IMR-90 (cell line): Measurements from ENCODE around the gene ANK2. TPM values are rescaled to one million over a fixed set of nuclear protein-coding genes. Genes with fewer than 3 reads are reported as not detected.

Source experiments
- ATAC-seq: fragments of 200-7000 bp; cut with Tn5 transposase; 2 replicates; pipeline ENCODE4 v1.9.1; 2020; ENCODE audit warnings: low read depth, mild to moderate bottlenecking, moderate library complexity
- BruUV-seq: library from RNA; stranded (reverse); fragments of 400-500 nt; replicated peaks from 2 replicates; lab custom pipeline; 2021; lab: Mats Ljungman, UMichigan
- CTCF ChIA-PET: fragments of 300-600 bp; formaldehyde crosslinking; extraction: SDS; loops from one replicate; lab custom pipeline; 2021; ENCODE audit warnings: antibody characterized with exemption; lab: Yijun Ruan, JAX
- POLR2A ChIA-PET: fragments of 300-600 bp; sonication (Branson Sonifier 250); formaldehyde crosslinking; loops from one replicate; lab custom pipeline; 2022; ENCODE audit warnings: antibody characterized with exemption; ENCODE audit not compliant: unreplicated experiment; lab: Charles Lee
- DNase-seq: peaks from one replicate; pipeline ENCODE4 v3.0.0; 2013
- H2AFZ ChIP-seq: replicated peaks from 2 replicates; pipeline ENCODE3; 2013; ENCODE audit warnings: low read length, mild to moderate bottlenecking; ENCODE audit not compliant: poor library complexity
- H2AK5ac ChIP-seq: 2 replicates; pipeline ENCODE4 v1.6.1; 2013; ENCODE audit warnings: low read depth, low read length, inconsistent platforms
- H2AK9ac ChIP-seq: replicated peaks from 2 replicates; pipeline ENCODE3; 2013; ENCODE audit warnings: mild to moderate bottlenecking, low read depth, low read length, moderate library complexity; ENCODE audit not compliant: poor library complexity
- H2BK120ac ChIP-seq: 2 replicates; pipeline ENCODE4 v1.6.1; 2013; ENCODE audit warnings: low read depth, low read length, inconsistent platforms
- H2BK15ac ChIP-seq: 3 replicates; pipeline ENCODE4 v1.6.1; 2013; ENCODE audit warnings: low read depth, low read length, inconsistent platforms
- H2BK20ac ChIP-seq: 2 replicates; pipeline ENCODE4 v1.6.1; 2013; ENCODE audit warnings: low read depth, mild to moderate bottlenecking, inconsistent platforms, low read length, moderate library complexity
- H2BK5ac ChIP-seq: 2 replicates; pipeline ENCODE4 v1.6.1; 2013; ENCODE audit warnings: mild to moderate bottlenecking, low read depth, low read length, inconsistent platforms; ENCODE audit not compliant: poor library complexity, severe bottlenecking
- H3K14ac ChIP-seq: replicated peaks from 2 replicates; pipeline ENCODE4 v1.6.1; 2013; ENCODE audit warnings: low read depth, low read length, inconsistent platforms
- H3K18ac ChIP-seq: 2 replicates; pipeline ENCODE4 v1.6.1; 2013; ENCODE audit warnings: low read depth, low read length, control low read depth
- H3K23ac ChIP-seq: 2 replicates; pipeline ENCODE4 v1.6.1; 2013; ENCODE audit warnings: low read depth, low read length, inconsistent platforms
- H3K27ac ChIP-seq: 2 replicates; pipeline ENCODE4 v1.5.1; 2013; ENCODE audit warnings: mild to moderate bottlenecking, control low read depth, low read length; ENCODE audit not compliant: insufficient read depth
- H3K27me3 ChIP-seq: 2 replicates; pipeline ENCODE4 v1.6.1; 2013; ENCODE audit warnings: low read length; ENCODE audit not compliant: control insufficient read depth, insufficient read depth
- H3K36me3 ChIP-seq: 2 replicates; pipeline ENCODE4 v1.6.1; 2013; ENCODE audit warnings: low read length, mixed read lengths; ENCODE audit not compliant: control insufficient read depth, insufficient read depth
- H3K4ac ChIP-seq: 2 replicates; pipeline ENCODE4 v1.6.1; 2013; ENCODE audit warnings: low read depth, low read length, inconsistent platforms
- H3K4me1 ChIP-seq: 2 replicates; pipeline ENCODE4 v1.6.1; 2013; ENCODE audit warnings: low read length, mixed read lengths; ENCODE audit not compliant: control insufficient read depth, insufficient read depth
- H3K4me2 ChIP-seq: 2 replicates; pipeline ENCODE4 v1.6.1; 2013; ENCODE audit warnings: low read depth, mild to moderate bottlenecking, control low read depth, low read length, moderate library complexity
- H3K4me3 ChIP-seq: 2 replicates; pipeline ENCODE4 v1.5.1; 2013; ENCODE audit warnings: low read depth, mild to moderate bottlenecking, control low read depth, low read length, moderate library complexity; ENCODE audit not compliant: insufficient read depth
- H3K56ac ChIP-seq: 2 replicates; pipeline ENCODE4 v1.6.1; 2013; ENCODE audit warnings: low read length, inconsistent platforms; ENCODE audit not compliant: insufficient read depth; ENCODE audit errors: extremely low read depth
- H3K79me1 ChIP-seq, 2 experiments: 2 replicates each; pipeline ENCODE4 v1.6.1; 2013; ENCODE audit warnings: low read length in 2 of 2, inconsistent platforms in 1 of 2, low read depth in 1 of 2
- H3K9ac ChIP-seq: 2 replicates; pipeline ENCODE4 v1.6.1; 2013; ENCODE audit warnings: low read depth, low read length, control low read depth
- H3K9me1 ChIP-seq: 2 replicates; pipeline ENCODE4 v1.6.1; 2013; ENCODE audit warnings: low read length, inconsistent platforms; ENCODE audit not compliant: insufficient read depth
- H3K9me3 ChIP-seq: 2 replicates; pipeline ENCODE4 v1.6.1; 2013; ENCODE audit warnings: low read length; ENCODE audit not compliant: control insufficient read depth, insufficient read depth
- H4K20me1 ChIP-seq: 2 replicates; pipeline ENCODE4 v1.6.1; 2013; ENCODE audit warnings: low read length, inconsistent platforms; ENCODE audit not compliant: insufficient read depth
- H4K5ac ChIP-seq: 2 replicates; pipeline ENCODE4 v1.6.1; 2013; ENCODE audit warnings: mild to moderate bottlenecking, low read depth, low read length, control low read depth
- H4K8ac ChIP-seq, 2 experiments: 2 replicates each; pipeline ENCODE4 v1.6.1; 2013; ENCODE audit warnings: low read depth in 2 of 2, low read length in 2 of 2, control low read depth in 1 of 2, inconsistent platforms in 1 of 2
- H4K91ac ChIP-seq: 2 replicates; pipeline ENCODE4 v1.6.1; 2013; ENCODE audit warnings: low read depth, low read length, inconsistent platforms; ENCODE audit not compliant: insufficient read depth
- BHLHE40 ChIP-seq: fragments of 150-350 bp; IDR thresholded peaks from 2 replicates; pipeline ENCODE4 v1.6.1; 2016; ENCODE audit warnings: mild to moderate bottlenecking, low read depth, low read length
- CEBPB ChIP-seq: IDR thresholded peaks from 2 replicates; pipeline ENCODE4 v1.6.1; 2012; ENCODE audit warnings: low read depth, low read length, improper control_type of control experiment
- CHD1 ChIP-seq: IDR thresholded peaks from 2 replicates; pipeline ENCODE4 v1.6.1; 2012; ENCODE audit warnings: low read depth, low read length, improper control_type of control experiment
- FOS ChIP-seq: fragments of 150-350 bp; IDR thresholded peaks from 2 replicates; pipeline ENCODE4 v1.6.1; 2016; ENCODE audit warnings: low read depth, low read length
- MAZ ChIP-seq: IDR thresholded peaks from 2 replicates; pipeline ENCODE4 v1.6.1; 2012; ENCODE audit warnings: low read depth, mild to moderate bottlenecking, low read length, improper control_type of control experiment, moderate library complexity, borderline replicate concordance
- MXI1 ChIP-seq: IDR thresholded peaks from 2 replicates; pipeline ENCODE4 v1.6.1; 2012; ENCODE audit warnings: low read depth, mild to moderate bottlenecking, low read length, moderate library complexity, borderline replicate concordance
- NFE2L2 ChIP-seq: fragments of 150-350 bp; IDR thresholded peaks from 2 replicates; pipeline ENCODE4 v1.6.1; 2016; ENCODE audit warnings: low read depth, mild to moderate bottlenecking, low read length
- WGBS, 2 experiments: methylation state at CpG; one replicate each; pipeline versions ENCODE4 v1.1.5 to v1.1.7; 2013; ENCODE audit warnings: missing lambda C conversion rate in 2 of 2; ENCODE audit not compliant: insufficient read length in 1 of 2; ENCODE audit errors: extremely low coverage in 2 of 2; 5-methylcytosine and 5-hydroxymethylcytosine counted together
- dilution Hi-C: fragments of 300-500 bp; cut with HindIII; formaldehyde crosslinking; loops from one replicate; pipeline ENCODE4 v1.14.3; 2018; ENCODE audit warnings: low sequenced_read_pairs; ENCODE audit not compliant: unreplicated experiment
- in situ Hi-C: fragments of 300-500 bp; cut with MboI; formaldehyde crosslinking; loops from 3 replicates; pipeline ENCODE4 v1.14.3; 2019; ENCODE audit warnings: low sequenced_read_pairs, inconsistent platforms, mixed read lengths
- intact Hi-C: fragments of 100-400 bp; cut with micrococcal nuclease; formaldehyde crosslinking; loops from 2 replicates; pipeline ENCODE4 v1.10.0; 2022
- polyA plus RNA-seq, 3 experiments: library from polyadenylated mRNA; depleted of rRNA; stranded (reverse); fragments of >200 nt; gene quantifications; 2 replicates each; pipeline ENCODE4 v1.2.3, GENCODE V29; 2012; ENCODE audit warnings: low replicate concordance in 1 of 3
- total RNA-seq: library from RNA; depleted of rRNA; stranded (reverse); fragments of >200 nt; gene quantifications from 2 replicates; pipeline ENCODE4 v1.2.3, GENCODE V29; 2012

The ANK2 gene
- total and polyA plus RNA-seq, 2 of the 4 experiments (the other 2 are of a cell fraction), result 0.82 to 6.6 TPM

GRCh38 chr4:113300471-113300928 is 251.0 kb downstream of the ANK2 start:
- ChIA-PET POLR2A (no interaction called here), CTCF (no interaction called here)
- H3K14ac ChIP-seq, result no peak overlapping the region; the same call in 1 of the 2 replicates
- ATAC-seq, result peak; percentile 81
- H3K79me1 ChIP-seq, result no peaks in the 10 kb centered on the region
- dilution Hi-C loops (no loop called here), in situ Hi-C loops (no loop called here), intact Hi-C loops (loop anchor here (5.0 kb wide), 1 partner anchor 47 kb away; no protein-coding TSS in a partner anchor)
- TF ChIP-seq NFE2L2 (peak; percentile 53), FOS (peak; percentile 86), MXI1 (no peak), CHD1 (no peak), CEBPB (no peak), BHLHE40 (peak; percentile 49; the same call in 1 of the 2 replicates), MAZ (no peak)
- H2BK5ac ChIP-seq, result no peak overlapping the region
- H3K18ac ChIP-seq, result no peak overlapping the region
- no peak overlapping the region for H3K4me3 ChIP-seq
- no peaks in the 10 kb centered on the region for H3K27me3 ChIP-seq
- no peaks in the 10 kb centered on the region for H3K36me3 ChIP-seq
- no peak overlapping the region for H4K5ac ChIP-seq
- no peak overlapping the region for H3K27ac ChIP-seq
- no peaks in the 10 kb centered on the region for H3K9me3 ChIP-seq
- H2BK15ac ChIP-seq, result no peak overlapping the region
- no peak overlapping the region for H3K4ac ChIP-seq
- BruUV-seq, result no TSS peak
- H2AFZ ChIP-seq, result no peak overlapping the region
- peak; percentile 90 for DNase-seq
- H3K9ac ChIP-seq, result no peak overlapping the region
- H3K4me1 ChIP-seq, result no peaks in the 10 kb centered on the region
- no peak overlapping the region for H2AK5ac ChIP-seq
- WGBS, 2 experiments, result no CpG with 5 or more reads among the region's 5 CpGs
- no peaks in the 10 kb centered on the region for H3K9me1 ChIP-seq
- no peak overlapping the region for H3K23ac ChIP-seq
- H3K56ac ChIP-seq, result no peak overlapping the region
- no peak overlapping the region for H4K8ac ChIP-seq
- no peak overlapping the region for H4K91ac ChIP-seq
- no peak overlapping the region for H2BK120ac ChIP-seq
- no peaks in the 10 kb centered on the region for H4K20me1 ChIP-seq
- no peak overlapping the region for H2AK9ac ChIP-seq
- no peak overlapping the region for H2BK20ac ChIP-seq
- no peak overlapping the region for H3K4me2 ChIP-seq
